DND-41 (cell line): Measurements from ENCODE around the gene TCEA3.

ENCODE experiments used
- EZH2 ChIP-seq: IDR thresholded peaks from 3 replicates; pipeline ENCODE4 v1.6.1; 2012; ENCODE audit warnings: borderline replicate concordance, low read depth, mild to moderate bottlenecking, moderate library complexity, low read length, inconsistent platforms; ENCODE audit not compliant: severe bottlenecking
- TF ChIP-seq, protein P1 (sequence below): IDR thresholded peaks from 2 replicates; pipeline ENCODE4 v1.5.1; 2012; ENCODE audit warnings: borderline replicate concordance, low read length, moderate library complexity, mild to moderate bottlenecking; ENCODE audit not compliant: poor library complexity, severe bottlenecking; ENCODE audit errors: extremely low read depth

DNA sequence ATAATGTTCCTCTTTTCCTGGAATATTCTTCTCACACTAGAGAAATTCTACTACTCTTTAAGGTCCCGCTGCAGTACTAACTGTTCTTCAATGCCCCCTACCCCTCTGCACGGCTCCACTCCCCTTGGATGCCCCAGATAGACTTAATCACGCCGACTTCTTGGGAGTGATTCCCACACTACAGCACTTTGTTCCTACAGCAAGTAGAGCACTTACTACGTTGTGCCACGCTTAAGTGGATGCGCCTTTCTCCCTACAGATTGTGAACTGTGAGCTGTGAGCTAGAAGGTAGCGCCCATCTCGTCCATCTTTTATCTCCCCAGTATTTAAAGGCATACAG is 57.1 kb downstream of the TCEA3 start:
- TF ChIP-seq, protein P1, sequence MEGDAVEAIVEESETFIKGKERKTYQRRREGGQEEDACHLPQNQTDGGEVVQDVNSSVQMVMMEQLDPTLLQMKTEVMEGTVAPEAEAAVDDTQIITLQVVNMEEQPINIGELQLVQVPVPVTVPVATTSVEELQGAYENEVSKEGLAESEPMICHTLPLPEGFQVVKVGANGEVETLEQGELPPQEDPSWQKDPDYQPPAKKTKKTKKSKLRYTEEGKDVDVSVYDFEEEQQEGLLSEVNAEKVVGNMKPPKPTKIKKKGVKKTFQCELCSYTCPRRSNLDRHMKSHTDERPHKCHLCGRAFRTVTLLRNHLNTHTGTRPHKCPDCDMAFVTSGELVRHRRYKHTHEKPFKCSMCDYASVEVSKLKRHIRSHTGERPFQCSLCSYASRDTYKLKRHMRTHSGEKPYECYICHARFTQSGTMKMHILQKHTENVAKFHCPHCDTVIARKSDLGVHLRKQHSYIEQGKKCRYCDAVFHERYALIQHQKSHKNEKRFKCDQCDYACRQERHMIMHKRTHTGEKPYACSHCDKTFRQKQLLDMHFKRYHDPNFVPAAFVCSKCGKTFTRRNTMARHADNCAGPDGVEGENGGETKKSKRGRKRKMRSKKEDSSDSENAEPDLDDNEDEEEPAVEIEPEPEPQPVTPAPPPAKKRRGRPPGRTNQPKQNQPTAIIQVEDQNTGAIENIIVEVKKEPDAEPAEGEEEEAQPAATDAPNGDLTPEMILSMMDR = no peak
- no peak for TF ChIP-seq EZH2
